Right ventricle myocardium superior (tissue), 1 donor: Measurements from ENCODE around the gene DTWD1. TPM values are rescaled to one million over a fixed set of nuclear protein-coding genes. Genes with fewer than 3 reads are reported as not detected.
"Not testable (repeated sequence)": the region's sequence is repeated elsewhere in the genome, so short reads cannot be mapped to it uniquely, and the experiment has no call there.

Experiments used
- ATAC-seq: fragments of 200-7000 bp; cut with Tn5 transposase; one replicate; pipeline ENCODE4 v1.9.1; 2020; ENCODE audit warnings: mild to moderate bottlenecking; ENCODE audit not compliant: poor library complexity
- DNase-seq: peaks from one replicate; pipeline ENCODE4 v3.0.0-alpha.2; 2020
- intact Hi-C: fragments of 100-400 bp; cut with DNase I; formaldehyde crosslinking; loops from one replicate; pipeline ENCODE4 v1.11.2; 2022
- long read RNA-seq: library from polyadenylated mRNA; unstranded; transcript quantifications from one replicate; pipeline ENCODE4 v2.0.0, GENCODE V29; 2021
- total RNA-seq: library from RNA; stranded (reverse); fragmentation: NEBNext Ultra II Directional; extraction: Animal tissue kit (Norgen Biotek cat#: 25700); gene quantifications from one replicate; pipeline ENCODE4 v1.2.1, GENCODE V29; 2021
- donor health status: DM: no; HTN: yes; CAD: no; lungs with severe emphysema.

DTWD1 gene
- total RNA-seq, result 22.8 TPM
- long read RNA-seq, full-length matches to known transcripts, result 11 of 38 reads
- long read RNA-seq, partial matches to known transcripts, result 12 of 38 reads
- long read RNA-seq, other reads (novel, unspliced or antisense), result 15 of 38 reads

GRCh38 chr15:49620658-49621368 is at the start of gene DTWD1, which contains the start of gene FAM227B:
Gene DTWD1 (plus strand): TSS chr15:49621048. CDS start chr15:49625168, 4,120 bp downstream.
Gene FAM227B (minus strand): TSS chr15:49620818. CDS start chr15:49615171, 5,647 bp downstream.
- intact Hi-C loops, result loop anchor here (10.0 kb wide), 2 partner anchors 384 to 466 kb away; partner anchors contain the start of gene COPS2
- peak; percentile 98 for DNase-seq
- ATAC-seq, result peak; percentile 99

- DNase-seq, result no peak
Observed at GRCh38 chr15:49573421-49573820, 47.4 kb upstream of the DTWD1 start.

GRCh38 chr15:49589030-49589429 is 31.8 kb upstream of the DTWD1 start:
- DNase-seq (no peak), ATAC-seq (no peak)
- intact Hi-C loops, result no loop called here

More at GRCh38 chr15:49573421-49573820, 47.4 kb upstream of the DTWD1 start:
- intact Hi-C loops, result no loop called here
- ATAC-seq, result no peak

GRCh38 chr15:49592829-49593316 is 28.0 kb upstream of the DTWD1 start:
- ATAC-seq, intact Hi-C loops, DNase-seq: not testable (repeated sequence)

- DNase-seq (no peak), ATAC-seq (no peak)
- intact Hi-C loops, result no loop called here
Observed at GRCh38 chr15:49604625-49605409, 16.0 kb upstream of the DTWD1 start.

- intact Hi-C loops, result no loop called here
- ATAC-seq (no peak), DNase-seq (no peak)
Observed at GRCh38 chr15:49605588-49605987, 15.3 kb upstream of the DTWD1 start.

- intact Hi-C loops, result no loop called here
- DNase-seq, result no peak
- ATAC-seq, result no peak
Observed at GRCh38 chr15:49606594-49606993, 14.3 kb upstream of the DTWD1 start.

GRCh38 chr15:49610157-49610918 is 10.5 kb upstream of the DTWD1 start:
- ATAC-seq (no peak), DNase-seq (no peak)
- intact Hi-C loops, result no loop called here

- ATAC-seq, intact Hi-C loops, DNase-seq: not testable (repeated sequence)
Observed at GRCh38 chr15:49612240-49612639, 8.6 kb upstream of the DTWD1 start.

GRCh38 chr15:49619226-49619625 is 1.6 kb upstream of the DTWD1 start:
- intact Hi-C loops, result no loop called here
- ATAC-seq (no peak), DNase-seq (no peak)

- ATAC-seq, result peak; percentile 28
- DNase-seq, result no peak
Observed at GRCh38 chr15:49620199-49620598, 649 bp upstream of the DTWD1 start.

GRCh38 chr15:49621401-49621811 is 558 bp downstream of the DTWD1 start:
- no peak for ATAC-seq
- intact Hi-C loops, result loop anchor here (10.0 kb wide), 2 partner anchors 383 to 467 kb away; partner anchors contain the start of gene COPS2

More at GRCh38 chr15:49620199-49620598, 649 bp upstream of the DTWD1 start:
- intact Hi-C loops, result loop anchor here (10.0 kb wide), 2 partner anchors 385 to 465 kb away; partner anchors contain the start of gene COPS2

GRCh38 chr15:49621887-49622286 is 1.0 kb downstream of the DTWD1 start:
- DNase-seq (no peak), ATAC-seq (no peak)
- intact Hi-C loops, result loop anchor here (10.0 kb wide), 2 partner anchors 383 to 467 kb away; partner anchors contain the start of gene COPS2

More at GRCh38 chr15:49621401-49621811, 558 bp downstream of the DTWD1 start:
- no peak for DNase-seq

GRCh38 chr15:49622561-49622960 is 1.7 kb downstream of the DTWD1 start:
- ATAC-seq, result no peak
- intact Hi-C loops, result loop anchor here (10.0 kb wide), 2 partner anchors 382 to 468 kb away; partner anchors contain the start of gene COPS2
- no peak for DNase-seq

- intact Hi-C loops, result loop anchor here (10.0 kb wide), 2 partner anchors 381 to 469 kb away; partner anchors contain the start of gene COPS2
- ATAC-seq, result no peak
- DNase-seq, result no peak
Observed at GRCh38 chr15:49624056-49624455, 3.2 kb downstream of the DTWD1 start.

- intact Hi-C loops, result loop anchor here (10.0 kb wide), 2 partner anchors 379 to 471 kb away; partner anchors contain the start of gene COPS2
- DNase-seq (no peak), ATAC-seq (no peak)
Observed at GRCh38 chr15:49625460-49626036, 4.7 kb downstream of the DTWD1 start.

GRCh38 chr15:49627407-49627877 is 6.6 kb downstream of the DTWD1 start:
- no peak for ATAC-seq

More at GRCh38 chr15:49627407-49627877, 6.6 kb downstream of the DTWD1 start:
- no peak for DNase-seq
- intact Hi-C loops, result loop anchor here (10.0 kb wide), 2 partner anchors 377 to 473 kb away; partner anchors contain the start of gene COPS2
